HepG2 (cell line): ENCODE results near the gene RNASE2. TPM values are rescaled to one million over a fixed set of nuclear protein-coding genes. Genes with fewer than 3 reads are reported as not detected.

Experiments used
- ATM ChIP-seq: fragments of 450-650 bp; IDR thresholded peaks from 2 replicates; pipeline ENCODE4 v1.7.1; 2017; ENCODE audit warnings: mild to moderate bottlenecking, borderline replicate concordance
- FOXJ3 ChIP-seq: sonication (generic); formaldehyde crosslinking; IDR thresholded peaks from 2 replicates; pipeline ENCODE4 v1.4.0; 2020; ENCODE audit warnings: missing genetic modification reagents, mild to moderate bottlenecking, borderline replicate concordance
- GATAD1 ChIP-seq: IDR thresholded peaks from 2 replicates; pipeline ENCODE4 v1.6.1; 2016; ENCODE audit warnings: missing genetic modification reagents, missing compliant biosample characterization
- GPN1 ChIP-seq: sonication (generic); formaldehyde crosslinking; IDR thresholded peaks from 2 replicates; pipeline ENCODE4 v1.5.1; 2020; ENCODE audit warnings: missing genetic modification reagents, borderline replicate concordance
- NFKB2 ChIP-seq: sonication (generic); formaldehyde crosslinking; IDR thresholded peaks from 2 replicates; pipeline ENCODE4 v1.4.0; 2020; ENCODE audit warnings: missing genetic modification reagents, borderline replicate concordance
- NFYC ChIP-seq: IDR thresholded peaks from 2 replicates; pipeline ENCODE4 v1.6.1; 2016; ENCODE audit warnings: missing genetic modification reagents, missing compliant biosample characterization
- NRL ChIP-seq: sonication (generic); formaldehyde crosslinking; IDR thresholded peaks from 2 replicates; pipeline ENCODE4 v1.5.0; 2020; ENCODE audit warnings: missing genetic modification reagents, mild to moderate bottlenecking, moderate library complexity, borderline replicate concordance
- REL ChIP-seq: sonication (generic); formaldehyde crosslinking; conservative IDR thresholded peaks from 2 replicates; pipeline ENCODE4 v1.8.0; 2022; ENCODE audit warnings: mild to moderate bottlenecking, missing genetic modification reagents, moderate library complexity
- RNF2 ChIP-seq: fragments of 450-650 bp; conservative IDR thresholded peaks from 2 replicates; pipeline ENCODE4 v1.6.1; 2016; ENCODE audit warnings: low read depth
- SALL2 ChIP-seq: sonication (generic); formaldehyde crosslinking; IDR thresholded peaks from 2 replicates; pipeline ENCODE4 v1.8.1; 2023; ENCODE audit warnings: mild to moderate bottlenecking, missing genetic modification reagents, inconsistent platforms
- SMYD3 ChIP-seq: sonication (generic); formaldehyde crosslinking; IDR thresholded peaks from 2 replicates; pipeline ENCODE4 v1.8.1; 2023; ENCODE audit warnings: mild to moderate bottlenecking, missing genetic modification reagents
- TBP ChIP-seq: sonication (generic); formaldehyde crosslinking; IDR thresholded peaks from 2 replicates; pipeline ENCODE4 v1.5.0; 2020; ENCODE audit warnings: missing genetic modification reagents
- ZFP90 ChIP-seq: sonication (generic); formaldehyde crosslinking; IDR thresholded peaks from 2 replicates; pipeline ENCODE4 v1.8.0; 2022; ENCODE audit warnings: missing genetic modification reagents, mild to moderate bottlenecking, inconsistent platforms, borderline replicate concordance
- ZFY ChIP-seq: sonication (generic); formaldehyde crosslinking; IDR thresholded peaks from 2 replicates; pipeline ENCODE4 v1.4.0; 2020; ENCODE audit warnings: missing genetic modification reagents
- ZNF335 ChIP-seq: sonication (generic); formaldehyde crosslinking; IDR thresholded peaks from 2 replicates; pipeline ENCODE4 v1.4.0; 2020; ENCODE audit warnings: missing genetic modification reagents
- ZNF382 ChIP-seq: sonication (generic); formaldehyde crosslinking; IDR thresholded peaks from 2 replicates; pipeline ENCODE4 v1.5.0; 2020; ENCODE audit warnings: missing genetic modification reagents, mild to moderate bottlenecking, borderline replicate concordance
- ZNF550 ChIP-seq: sonication (generic); formaldehyde crosslinking; IDR thresholded peaks from 2 replicates; pipeline ENCODE4 v1.4.0; 2020; ENCODE audit warnings: mild to moderate bottlenecking, missing genetic modification reagents, borderline replicate concordance
- ZNF572 ChIP-seq: sonication (generic); formaldehyde crosslinking; IDR thresholded peaks from 2 replicates; pipeline ENCODE4 v1.5.1; 2020; ENCODE audit warnings: mild to moderate bottlenecking, missing genetic modification reagents
- ZNF780A ChIP-seq: sonication (generic); formaldehyde crosslinking; IDR thresholded peaks from 2 replicates; pipeline ENCODE4 v1.8.0; 2022; ENCODE audit warnings: mild to moderate bottlenecking, missing genetic modification reagents, moderate library complexity
- polyA plus RNA-seq, 8 experiments: library from polyadenylated mRNA; depleted of rRNA in 3 of 8; stranded (reverse) in 7 of 8; unstranded in 1 of 8; fragments of >200 nt; fragmentation: Illumina TruSeq in 4 of 8; extraction: Trizol in 4 of 8; gene quantifications; 2 replicates each; pipeline versions ENCODE4 v1.2.1 to v1.2.3, GENCODE V29; 2011 to 2016; ENCODE audit warnings: low read depth in 4 of 8, missing spikeins in 1 of 8, mixed read lengths in 1 of 8; ENCODE audit not compliant: insufficient read depth in 1 of 8
- total RNA-seq, 5 experiments: library from RNA; depleted of rRNA; stranded (reverse); fragments of >200 nt; fragmentation: Illumina TruSeq; extraction: Trizol; gene quantifications; 2 replicates each; pipeline ENCODE4 v1.2.3, GENCODE V29; 2016; ENCODE audit warnings: low read depth in 1 of 5
- TF ChIP-seq, protein P1 (sequence below): sonication (generic); formaldehyde crosslinking; IDR thresholded peaks from 2 replicates; pipeline ENCODE4 v1.4.0; 2020; ENCODE audit warnings: missing genetic modification reagents
- TF ChIP-seq, protein P2 (sequence below): sonication (generic); formaldehyde crosslinking; IDR thresholded peaks from 2 replicates; pipeline ENCODE4 v1.4.0; 2020; ENCODE audit warnings: mild to moderate bottlenecking, missing genetic modification reagents
- TF ChIP-seq, protein P3 (sequence below): sonication (generic); formaldehyde crosslinking; conservative IDR thresholded peaks from 2 replicates; pipeline ENCODE4 v1.4.0; 2020; ENCODE audit warnings: missing genetic modification reagents
- TF ChIP-seq, protein P4 (sequence below): sonication (generic); formaldehyde crosslinking; IDR thresholded peaks from 2 replicates; pipeline ENCODE4 v1.5.0; 2020; ENCODE audit warnings: missing genetic modification reagents, mild to moderate bottlenecking, borderline replicate concordance
- TF ChIP-seq, protein P5 (sequence below): sonication (generic); formaldehyde crosslinking; IDR thresholded peaks from 2 replicates; pipeline ENCODE4 v1.5.0; 2020; ENCODE audit warnings: missing genetic modification reagents, mild to moderate bottlenecking, borderline replicate concordance
- TF ChIP-seq, protein P6 (sequence below): sonication (generic); formaldehyde crosslinking; IDR thresholded peaks from 2 replicates; pipeline ENCODE4 v1.4.0; 2020; ENCODE audit warnings: mild to moderate bottlenecking, missing genetic modification reagents

RNASE2 gene
- total and polyA plus RNA-seq, 2 of the 13 experiments (the other 11 are each of a cell fraction or from before 2014, with no cell fraction given) = 0.69 TPM; not detected in 1

DNA sequence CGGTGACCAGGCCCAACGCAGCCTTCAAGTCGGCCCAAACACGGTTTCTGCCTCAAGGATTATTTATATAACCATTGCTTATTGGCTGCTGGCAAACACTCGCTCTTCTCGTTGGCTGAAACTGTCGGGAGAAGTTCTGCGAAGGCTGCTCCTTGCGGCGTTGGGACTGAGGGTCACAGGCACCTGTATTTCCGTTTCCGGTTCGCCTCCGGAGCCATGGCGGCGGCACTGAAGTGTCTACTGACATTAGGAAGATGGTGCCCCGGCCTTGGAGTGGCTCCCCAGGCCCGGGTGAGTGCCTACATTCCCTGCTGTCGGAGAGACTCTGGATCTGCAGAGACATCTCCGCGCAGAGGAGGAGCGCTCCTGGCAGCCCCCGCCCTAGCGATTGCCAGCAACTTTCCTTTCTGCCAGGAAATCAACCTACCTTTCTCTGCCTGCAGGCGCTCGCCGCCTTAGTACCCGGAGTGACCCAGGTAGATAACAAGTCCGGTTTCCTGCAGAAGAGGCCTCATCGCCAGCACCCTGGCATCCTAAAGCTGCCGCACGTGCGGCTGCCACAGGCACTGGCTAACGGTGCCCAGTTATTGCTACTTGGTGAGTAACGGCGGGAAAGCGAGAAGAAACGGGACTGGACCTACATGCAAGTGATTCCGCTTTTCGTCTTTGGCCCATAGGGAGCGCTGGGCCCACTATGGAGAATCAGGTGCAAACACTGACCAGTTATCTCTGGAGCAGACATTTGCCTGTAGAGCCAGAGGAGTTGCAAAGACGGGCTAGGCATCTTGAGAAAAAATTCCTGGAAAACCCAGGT lies 34.7 kb downstream of the RNASE2 start, which contains the start of gene METTL17 (continued):
- TF ChIP-seq ZFY (CRISPR knock-in tag) = peak; percentile 97
- TF ChIP-seq ZNF572 (CRISPR knock-in tag) = 0 out of 2 replicates have a peak, but pooled peaks have one; percentile 72
- TF ChIP-seq ZNF335 (CRISPR knock-in tag) = peak; percentile 75
- no peak; the same call in 1 of the 2 replicates for TF ChIP-seq SALL2 (CRISPR knock-in tag)
- peak; percentile 96 for TF ChIP-seq GATAD1 (CRISPR knock-in tag)
- TF ChIP-seq, protein P1, sequence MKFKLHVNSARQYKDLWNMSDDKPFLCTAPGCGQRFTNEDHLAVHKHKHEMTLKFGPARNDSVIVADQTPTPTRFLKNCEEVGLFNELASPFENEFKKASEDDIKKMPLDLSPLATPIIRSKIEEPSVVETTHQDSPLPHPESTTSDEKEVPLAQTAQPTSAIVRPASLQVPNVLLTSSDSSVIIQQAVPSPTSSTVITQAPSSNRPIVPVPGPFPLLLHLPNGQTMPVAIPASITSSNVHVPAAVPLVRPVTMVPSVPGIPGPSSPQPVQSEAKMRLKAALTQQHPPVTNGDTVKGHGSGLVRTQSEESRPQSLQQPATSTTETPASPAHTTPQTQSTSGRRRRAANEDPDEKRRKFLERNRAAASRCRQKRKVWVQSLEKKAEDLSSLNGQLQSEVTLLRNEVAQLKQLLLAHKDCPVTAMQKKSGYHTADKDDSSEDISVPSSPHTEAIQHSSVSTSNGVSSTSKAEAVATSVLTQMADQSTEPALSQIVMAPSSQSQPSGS = peak; percentile 43; the same call in 1 of the 2 replicates
- TF ChIP-seq NFYC (CRISPR knock-in tag) = peak; percentile 95
- 0 out of 2 replicates have a peak, but pooled peaks have one; percentile 68 for TF ChIP-seq SMYD3
- TF ChIP-seq FOXJ3 (CRISPR knock-in tag) = no peak
- TF ChIP-seq ATM = no peak
- TF ChIP-seq, protein P2, sequence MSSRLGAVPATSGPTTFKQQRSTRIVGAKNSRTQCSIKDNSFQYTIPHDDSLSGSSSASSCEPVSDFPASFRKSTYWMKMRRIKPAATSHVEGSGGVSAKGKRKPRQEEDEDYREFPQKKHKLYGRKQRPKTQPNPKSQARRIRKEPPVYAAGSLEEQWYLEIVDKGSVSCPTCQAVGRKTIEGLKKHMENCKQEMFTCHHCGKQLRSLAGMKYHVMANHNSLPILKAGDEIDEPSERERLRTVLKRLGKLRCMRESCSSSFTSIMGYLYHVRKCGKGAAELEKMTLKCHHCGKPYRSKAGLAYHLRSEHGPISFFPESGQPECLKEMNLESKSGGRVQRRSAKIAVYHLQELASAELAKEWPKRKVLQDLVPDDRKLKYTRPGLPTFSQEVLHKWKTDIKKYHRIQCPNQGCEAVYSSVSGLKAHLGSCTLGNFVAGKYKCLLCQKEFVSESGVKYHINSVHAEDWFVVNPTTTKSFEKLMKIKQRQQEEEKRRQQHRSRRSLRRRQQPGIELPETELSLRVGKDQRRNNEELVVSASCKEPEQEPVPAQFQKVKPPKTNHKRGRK (CRISPR knock-in tag) = no peak
- TF ChIP-seq REL = no peak
- peak; percentile 66; the same call in 1 of the 2 replicates for TF ChIP-seq NFKB2 (CRISPR knock-in tag)
- no peak for TF ChIP-seq GPN1 (CRISPR knock-in tag)
- TF ChIP-seq ZNF780A = no peak
- TF ChIP-seq ZNF382 (CRISPR knock-in tag) = no peak
- peak; percentile 57; the same call in 1 of the 2 replicates for TF ChIP-seq ZFP90 (CRISPR knock-in tag)
- peak; percentile 62; the same call in 1 of the 2 replicates for TF ChIP-seq NRL (CRISPR knock-in tag)
- TF ChIP-seq, protein P3, sequence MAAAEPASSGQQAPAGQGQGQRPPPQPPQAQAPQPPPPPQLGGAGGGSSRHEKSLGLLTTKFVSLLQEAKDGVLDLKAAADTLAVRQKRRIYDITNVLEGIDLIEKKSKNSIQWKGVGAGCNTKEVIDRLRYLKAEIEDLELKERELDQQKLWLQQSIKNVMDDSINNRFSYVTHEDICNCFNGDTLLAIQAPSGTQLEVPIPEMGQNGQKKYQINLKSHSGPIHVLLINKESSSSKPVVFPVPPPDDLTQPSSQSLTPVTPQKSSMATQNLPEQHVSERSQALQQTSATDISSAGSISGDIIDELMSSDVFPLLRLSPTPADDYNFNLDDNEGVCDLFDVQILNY (CRISPR knock-in tag) = no peak
- TF ChIP-seq ZNF550 (CRISPR knock-in tag) = no peak
- TF ChIP-seq, protein P4, sequence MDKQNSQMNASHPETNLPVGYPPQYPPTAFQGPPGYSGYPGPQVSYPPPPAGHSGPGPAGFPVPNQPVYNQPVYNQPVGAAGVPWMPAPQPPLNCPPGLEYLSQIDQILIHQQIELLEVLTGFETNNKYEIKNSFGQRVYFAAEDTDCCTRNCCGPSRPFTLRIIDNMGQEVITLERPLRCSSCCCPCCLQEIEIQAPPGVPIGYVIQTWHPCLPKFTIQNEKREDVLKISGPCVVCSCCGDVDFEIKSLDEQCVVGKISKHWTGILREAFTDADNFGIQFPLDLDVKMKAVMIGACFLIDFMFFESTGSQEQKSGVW (CRISPR knock-in tag) = no peak
- 0 out of 2 replicates have a peak, but pooled peaks have one; percentile 32 for TF ChIP-seq RNF2
- no peak for TF ChIP-seq TBP (CRISPR knock-in tag)
- TF ChIP-seq, protein P5, sequence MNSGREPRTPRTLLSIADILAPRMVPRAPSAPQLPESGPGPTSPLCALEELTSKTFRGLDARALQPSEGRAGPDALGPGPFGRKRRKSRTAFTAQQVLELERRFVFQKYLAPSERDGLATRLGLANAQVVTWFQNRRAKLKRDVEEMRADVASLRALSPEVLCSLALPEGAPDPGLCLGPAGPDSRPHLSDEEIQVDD (CRISPR knock-in tag) = no peak
- TF ChIP-seq, protein P6, sequence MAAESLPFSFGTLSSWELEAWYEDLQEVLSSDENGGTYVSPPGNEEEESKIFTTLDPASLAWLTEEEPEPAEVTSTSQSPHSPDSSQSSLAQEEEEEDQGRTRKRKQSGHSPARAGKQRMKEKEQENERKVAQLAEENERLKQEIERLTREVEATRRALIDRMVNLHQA (CRISPR knock-in tag) = no peak
